ENCODE measurements around the gene GJC2. TPM values are rescaled to one million over a fixed set of nuclear protein-coding genes. Genes with fewer than 3 reads are reported as not detected.

The GJC2 gene
- polyA plus RNA-seq, 3 donors, result 0.15 TPM; not detected in 2

DNA sequence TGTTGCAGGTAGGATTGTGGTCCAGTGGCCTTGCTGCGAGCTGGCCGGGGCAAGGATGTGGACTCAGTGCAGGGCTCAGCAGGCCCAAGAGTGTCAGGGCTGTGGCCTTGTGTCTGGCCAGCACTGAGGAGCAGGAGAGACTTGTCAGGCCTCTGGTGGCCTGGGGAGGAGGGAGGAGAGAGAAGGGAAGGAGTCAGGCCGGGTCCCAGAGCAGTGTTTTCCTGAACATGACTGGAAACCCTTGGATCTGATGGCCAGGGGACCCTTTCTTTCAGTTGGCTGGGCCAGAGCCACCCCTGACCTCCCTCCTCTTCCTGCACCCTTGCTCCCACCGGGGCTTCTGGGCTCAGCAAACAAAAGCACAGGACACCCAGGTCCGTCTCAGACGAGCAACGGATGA is 20.9 kb downstream of the GJC2 start:
- peaks cover 17% of the 10 kb centered on the region for H3K4me1 Mint-ChIP-seq
- H3K36me3 Mint-ChIP-seq, result peaks cover 6 to 7% of the 10 kb centered on the region in 2 donors
- no peak overlapping the region for H3K4me3 Mint-ChIP-seq
- H2AFZ ChIP-seq (ENCODE audit: insufficient read depth, low read depth, low read length, poor library complexity, severe bottlenecking), result no peak overlapping the region
- peaks cover 18% of the 10 kb centered on the region for H3K79me2 ChIP-seq (ENCODE audit: insufficient read depth, low read length)
- peaks cover 10% of the 10 kb centered on the region in 2 donors for H3K4me1 ChIP-seq (ENCODE audit: control insufficient read depth in 1 of 2, insufficient read depth in 2 of 2, low read length in 2 of 2)
- H3K27ac Mint-ChIP-seq, result peak overlapping the region in 4 of 7 donors; percentile 53 to 80 (median 57)
- H3K27me3 Mint-ChIP-seq (ENCODE audit: low read depth in 3 of 3), result peaks cover 0 to 4% (median 0%) of the 10 kb centered on the region in 3 donors
- H4K20me1 ChIP-seq (ENCODE audit: insufficient read depth, low read length), result no peaks in the 10 kb centered on the region
- DNase-seq, result peak in 1 of 3 donors; percentile 3
- H3K4me2 ChIP-seq (replicated peaks; ENCODE audit: extremely low read depth, low read length, poor library complexity, severe bottlenecking), result no peak overlapping the region
- H3K9ac ChIP-seq (ENCODE audit: insufficient read depth, low read length, poor library complexity, severe bottlenecking), result no peak overlapping the region
- peaks cover 0 to 1% (median 0%) of the 10 kb centered on the region in 7 donors for H3K9me3 Mint-ChIP-seq
- peaks cover 0 to 7% of the 10 kb centered on the region in 2 donors for H3K9me3 ChIP-seq (replicated peaks in 1 of 2; ENCODE audit: control insufficient read depth in 1 of 2, insufficient read depth in 1 of 2, low read length in 2 of 2)
- intact Hi-C loops (cut with micrococcal nuclease), result loop anchor here in 1 of 2 donors (5.0 kb wide), 1 partner anchor 383 kb away; no protein-coding TSS in a partner anchor
- no peaks in the 10 kb centered on the region for H3K27me3 ChIP-seq (ENCODE audit: control insufficient read depth in 2 of 2, insufficient read depth in 2 of 2, low read length in 2 of 2)
- no peak overlapping the region for H3K4me3 ChIP-seq (replicated peaks in 1 of 3; ENCODE audit: low read depth in 2 of 3, low read length in 3 of 3)
- TF ChIP-seq, protein P1, sequence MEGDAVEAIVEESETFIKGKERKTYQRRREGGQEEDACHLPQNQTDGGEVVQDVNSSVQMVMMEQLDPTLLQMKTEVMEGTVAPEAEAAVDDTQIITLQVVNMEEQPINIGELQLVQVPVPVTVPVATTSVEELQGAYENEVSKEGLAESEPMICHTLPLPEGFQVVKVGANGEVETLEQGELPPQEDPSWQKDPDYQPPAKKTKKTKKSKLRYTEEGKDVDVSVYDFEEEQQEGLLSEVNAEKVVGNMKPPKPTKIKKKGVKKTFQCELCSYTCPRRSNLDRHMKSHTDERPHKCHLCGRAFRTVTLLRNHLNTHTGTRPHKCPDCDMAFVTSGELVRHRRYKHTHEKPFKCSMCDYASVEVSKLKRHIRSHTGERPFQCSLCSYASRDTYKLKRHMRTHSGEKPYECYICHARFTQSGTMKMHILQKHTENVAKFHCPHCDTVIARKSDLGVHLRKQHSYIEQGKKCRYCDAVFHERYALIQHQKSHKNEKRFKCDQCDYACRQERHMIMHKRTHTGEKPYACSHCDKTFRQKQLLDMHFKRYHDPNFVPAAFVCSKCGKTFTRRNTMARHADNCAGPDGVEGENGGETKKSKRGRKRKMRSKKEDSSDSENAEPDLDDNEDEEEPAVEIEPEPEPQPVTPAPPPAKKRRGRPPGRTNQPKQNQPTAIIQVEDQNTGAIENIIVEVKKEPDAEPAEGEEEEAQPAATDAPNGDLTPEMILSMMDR (IDR thresholded peaks at IDR 0.05), result no peak
- 100% methylated on average over 3 of the region's 7 CpGs for WGBS (ENCODE audit: insufficient coverage)
- H3K36me3 ChIP-seq (replicated peaks in 1 of 2; ENCODE audit: control insufficient read depth in 1 of 2, insufficient read depth in 2 of 2, low read length in 2 of 2), result peaks cover 0 to 7% of the 10 kb centered on the region in 2 donors
- H3K27ac ChIP-seq (ENCODE audit: low read depth in 1 of 2, low read length in 2 of 2), result peak overlapping the region in 1 of 2 donors; percentile 9

DNA sequence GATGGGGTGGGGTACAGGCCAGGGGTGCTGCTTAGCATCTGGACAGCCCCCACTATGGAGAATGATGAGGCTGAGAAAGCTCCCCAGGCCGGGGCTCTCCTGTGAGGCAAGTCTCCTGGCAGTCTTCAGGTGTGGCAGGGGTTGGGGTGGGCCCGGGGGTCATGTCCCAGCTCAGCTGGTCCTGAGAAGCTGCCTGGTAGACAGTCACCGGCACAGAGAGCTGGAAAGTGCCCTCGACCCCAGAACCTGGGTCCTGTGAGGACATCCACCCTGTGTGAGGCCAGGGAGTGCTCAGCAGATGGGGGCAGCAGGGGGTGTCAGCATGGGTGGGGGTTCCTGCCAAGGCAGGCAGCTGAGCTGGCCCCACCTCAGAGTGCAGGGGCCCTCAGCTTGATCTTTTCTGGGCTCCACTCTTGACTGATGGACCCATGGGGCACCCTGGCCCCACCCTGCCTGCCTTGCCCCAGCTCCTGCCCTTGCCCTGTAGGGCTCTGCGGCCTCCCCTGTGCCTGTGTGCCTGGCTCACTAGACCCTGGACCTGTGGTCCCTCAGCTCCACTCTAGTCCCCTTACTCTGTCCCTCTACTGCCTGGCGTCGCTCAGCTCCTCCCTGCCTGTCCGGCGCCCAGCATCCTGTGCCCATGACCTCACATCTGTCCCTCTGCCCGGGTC is 21.6 kb downstream of the GJC2 start:
- no peak overlapping the region for H3K4me3 ChIP-seq (replicated peaks in 1 of 3; ENCODE audit: low read depth in 2 of 3, low read length in 3 of 3)
- peaks cover 8% of the 10 kb centered on the region in 2 donors for H3K4me1 ChIP-seq (ENCODE audit: control insufficient read depth in 1 of 2, insufficient read depth in 2 of 2, low read length in 2 of 2)
- peaks cover 0 to 7% of the 10 kb centered on the region in 2 donors for H3K9me3 ChIP-seq (replicated peaks in 1 of 2; ENCODE audit: control insufficient read depth in 1 of 2, insufficient read depth in 1 of 2, low read length in 2 of 2)
- peak overlapping the region in 5 of 7 donors; percentile 24 to 65 (median 41) for H3K27ac Mint-ChIP-seq
- peaks cover 18% of the 10 kb centered on the region for H3K79me2 ChIP-seq (ENCODE audit: insufficient read depth, low read length)
- peaks cover 7% of the 10 kb centered on the region in 2 donors for H3K36me3 Mint-ChIP-seq
- no peaks in the 10 kb centered on the region for H3K27me3 ChIP-seq (ENCODE audit: control insufficient read depth in 2 of 2, insufficient read depth in 2 of 2, low read length in 2 of 2)
- H3K27ac ChIP-seq (ENCODE audit: low read depth in 1 of 2, low read length in 2 of 2), result no peak overlapping the region
- H3K9me3 Mint-ChIP-seq, result peaks cover 0 to 1% (median 0%) of the 10 kb centered on the region in 7 donors
- no peak overlapping the region for H3K4me2 ChIP-seq (replicated peaks; ENCODE audit: extremely low read depth, low read length, poor library complexity, severe bottlenecking)
- TF ChIP-seq, protein P1 (IDR thresholded peaks at IDR 0.05), result no peak
- H3K4me1 Mint-ChIP-seq, result peaks cover 17% of the 10 kb centered on the region
- H4K20me1 ChIP-seq (ENCODE audit: insufficient read depth, low read length), result no peaks in the 10 kb centered on the region
- no peak overlapping the region for H3K9ac ChIP-seq (ENCODE audit: insufficient read depth, low read length, poor library complexity, severe bottlenecking)
- H3K36me3 ChIP-seq (replicated peaks in 1 of 2; ENCODE audit: control insufficient read depth in 1 of 2, insufficient read depth in 2 of 2, low read length in 2 of 2), result peaks cover 0 to 7% of the 10 kb centered on the region in 2 donors
- no peak overlapping the region for H3K4me3 Mint-ChIP-seq
- WGBS (ENCODE audit: insufficient coverage), result 89% methylated on average over 10 of the region's 10 CpGs
- intact Hi-C loops (cut with micrococcal nuclease), result loop anchor here in 1 of 2 donors (5.0 kb wide), 1 partner anchor 384 kb away; no protein-coding TSS in a partner anchor
- H3K27me3 Mint-ChIP-seq (ENCODE audit: low read depth in 3 of 3), result peaks cover 0 to 4% (median 0%) of the 10 kb centered on the region in 3 donors
- DNase-seq, result peak in 1 of 3 donors; percentile 4
- H2AFZ ChIP-seq (ENCODE audit: insufficient read depth, low read depth, low read length, poor library complexity, severe bottlenecking), result no peak overlapping the region

All from CD14-positive monocyte (primary cell).